NCI-H748 treated with DMSO at 0.1 percent for 48 hours (cell line): ENCODE data around the gene SERINC1.
A peak's percentile ranks its signal among the peaks of the same experiment; 100 is the strongest.

ENCODE experiments used
- DNase-seq: peaks from one replicate; lab custom pipeline; 2025; lab: John Stamatoyannopoulos, UW

The SERINC1 gene

GRCh38 chr6:122432816-122433215 is 38.8 kb downstream of the SERINC1 start:
- no peak for DNase-seq

- no peak for DNase-seq
Observed at GRCh38 chr6:122431780-122432179, 39.8 kb downstream of the SERINC1 start.

- no peak for DNase-seq
Observed at GRCh38 chr6:122429323-122429722, 42.3 kb downstream of the SERINC1 start.

- DNase-seq, result no peak
Observed at GRCh38 chr6:122428781-122429180, 42.8 kb downstream of the SERINC1 start.

GRCh38 chr6:122426597-122426996 is 45.0 kb downstream of the SERINC1 start:
- DNase-seq, result no peak

- DNase-seq, result no peak
Observed at GRCh38 chr6:122423734-122424133, 47.9 kb downstream of the SERINC1 start.

- DNase-seq, result no peak
Observed at GRCh38 chr6:122422614-122423267, 48.9 kb downstream of the SERINC1 start.

GRCh38 chr6:122422003-122422402 is 49.6 kb downstream of the SERINC1 start:
- DNase-seq, result no peak

GRCh38 chr6:122416825-122417224 is 54.8 kb downstream of the SERINC1 start:
- DNase-seq, result no peak

- no peak for DNase-seq
Observed at GRCh38 chr6:122412001-122412400, 59.6 kb downstream of the SERINC1 start.

- DNase-seq, result no peak
Observed at GRCh38 chr6:122408702-122409458, 62.7 kb downstream of the SERINC1 start.

- no peak for DNase-seq
Observed at GRCh38 chr6:122408240-122408639, 63.4 kb downstream of the SERINC1 start.

GRCh38 chr6:122407712-122408111 is 63.9 kb downstream of the SERINC1 start:
- no peak for DNase-seq

- DNase-seq, result no peak
Observed at GRCh38 chr6:122406187-122406586, 65.4 kb downstream of the SERINC1 start.

GRCh38 chr6:122405417-122405816 is 66.2 kb downstream of the SERINC1 start:
- no peak for DNase-seq

- DNase-seq, result no peak
Observed at GRCh38 chr6:122404444-122404843, 67.2 kb downstream of the SERINC1 start.

GRCh38 chr6:122401104-122401503 is 70.5 kb downstream of the SERINC1 start:
- DNase-seq, result no peak

- DNase-seq, result no peak
Observed at GRCh38 chr6:122400462-122401089, 71.0 kb downstream of the SERINC1 start.

- DNase-seq, result no peak
Observed at GRCh38 chr6:122400121-122400450, 71.5 kb downstream of the SERINC1 start.

GRCh38 chr6:122399348-122400120 is 72.1 kb downstream of the SERINC1 start, which contains the start of gene HSF2:
Gene HSF2, plus strand, starts transcription at chr6:122399652. Its CDS starts 86 bp downstream, at chr6:122399738.
- DNase-seq, result peak; percentile 93

- no peak for DNase-seq
Observed at GRCh38 chr6:122399055-122399347, 72.6 kb downstream of the SERINC1 start.

GRCh38 chr6:122394016-122394415 is 77.6 kb downstream of the SERINC1 start:
- no peak for DNase-seq
